Panc1 (cell line): ENCODE measurements around the gene RPL3. TPM values are rescaled to one million over a fixed set of nuclear protein-coding genes. Genes with fewer than 3 reads are reported as not detected.

Experiments used
- ATAC-seq: fragments of 200-7000 bp; cut with Tn5 transposase; 2 replicates; pipeline ENCODE4 v1.9.1; 2020; ENCODE audit warnings: mild to moderate bottlenecking, moderate library complexity
- BruUV-seq: library from RNA; stranded (reverse); fragments of 400-500 nt; replicated peaks from 2 replicates; lab custom pipeline; 2021; lab: Mats Ljungman, UMichigan
- CTCF ChIA-PET: fragments of 300-600 bp; sonication (Branson Sonifier 250); formaldehyde crosslinking; loops from one replicate; lab custom pipeline; 2022; ENCODE audit warnings: antibody characterized with exemption; lab: Charles Lee
- POLR2A ChIA-PET: fragments of 300-600 bp; sonication (Branson Sonifier 250); formaldehyde crosslinking; loops from one replicate; lab custom pipeline; 2022; ENCODE audit warnings: antibody characterized with exemption; lab: Charles Lee
- DNase-seq: peaks from one replicate; pipeline ENCODE4 v3.0.0-alpha.2; 2010; ENCODE audit warnings: low read depth, low spot score
- H3K27ac ChIP-seq: 2 replicates; pipeline ENCODE4 v1.5.1; 2011; ENCODE audit warnings: mild to moderate bottlenecking, low read length, inconsistent platforms
- H3K27me3 ChIP-seq: fragments of 200-500 bp; sonication (Bioruptor generic); 2 replicates; pipeline ENCODE4 v1.6.0; 2014; ENCODE audit warnings: low read length, inconsistent platforms; ENCODE audit not compliant: control insufficient read depth, insufficient read depth
- H3K36me3 ChIP-seq: fragments of 200-500 bp; sonication (Bioruptor generic); 2 replicates; pipeline ENCODE4 v1.5.1; 2014; ENCODE audit warnings: inconsistent platforms, mild to moderate bottlenecking, low read length, moderate library complexity; ENCODE audit not compliant: control insufficient read depth, insufficient read depth
- H3K4me1 ChIP-seq: 2 replicates; pipeline ENCODE4 v1.5.1; 2011; ENCODE audit warnings: inconsistent platforms, mild to moderate bottlenecking, low read length, moderate library complexity; ENCODE audit not compliant: control insufficient read depth, insufficient read depth
- H3K4me3 ChIP-seq, 2 experiments: 2 replicates each; pipeline ENCODE4 v1.5.1; 2011 to 2012; ENCODE audit warnings: low read depth in 2 of 2, low read length in 2 of 2, mild to moderate bottlenecking in 2 of 2, inconsistent platforms in 1 of 2, moderate library complexity in 1 of 2
- H3K9me3 ChIP-seq: fragments of 200-500 bp; sonication (Bioruptor generic); 2 replicates; pipeline ENCODE4 v1.5.1; 2014; ENCODE audit warnings: low read depth, mild to moderate bottlenecking, inconsistent platforms, low read length, moderate library complexity; ENCODE audit not compliant: control insufficient read depth, insufficient read depth
- CTCF ChIP-seq: fragments of 450-650 bp; IDR thresholded peaks from 2 replicates; pipeline ENCODE4 v1.5.1; 2017; ENCODE audit warnings: mild to moderate bottlenecking
- POLR2AphosphoS5 ChIP-seq: IDR thresholded peaks from 2 replicates; pipeline ENCODE4 v1.6.1; 2012; ENCODE audit warnings: mild to moderate bottlenecking, low read depth, low read length, moderate library complexity
- REST ChIP-seq, 2 experiments: IDR thresholded peaks; 2 replicates each; pipeline ENCODE4 v1.6.1; 2011 to 2012; ENCODE audit warnings: low read depth in 2 of 2, control low read depth in 1 of 2, low read length in 1 of 2, mild to moderate bottlenecking in 1 of 2, moderate library complexity in 1 of 2; ENCODE audit not compliant: insufficient read depth in 1 of 2
- SIN3A ChIP-seq: IDR thresholded peaks from 2 replicates; pipeline ENCODE4 v1.6.1; 2012; ENCODE audit warnings: low read depth, mild to moderate bottlenecking, low read length, moderate library complexity, borderline replicate concordance; ENCODE audit not compliant: insufficient read depth
- TCF7L2 ChIP-seq: IDR thresholded peaks from 2 replicates; pipeline ENCODE4 v1.6.1; 2011; ENCODE audit warnings: mild to moderate bottlenecking, low read depth, low read length, inconsistent platforms
- in situ Hi-C: cut with HindIII; loops from 2 replicates; pipeline ENCODE4 v1.10.0; 2016; ENCODE audit warnings: low sequenced_read_pairs, low pct_unique_long_range_greater_than_20kb
- intact Hi-C: fragments of 100-400 bp; cut with micrococcal nuclease; formaldehyde crosslinking; loops from one replicate; pipeline ENCODE4 v1.10.0; 2022; ENCODE audit not compliant: unreplicated experiment
- total RNA-seq: library from RNA; stranded (reverse); gene quantifications from one replicate; pipeline ENCODE4 v1.2.1, GENCODE V29; 2021; ENCODE audit not compliant: unreplicated experiment

RPL3 gene
- total RNA-seq, 1 experiment from 2014 or later, result 885 TPM

DNA sequence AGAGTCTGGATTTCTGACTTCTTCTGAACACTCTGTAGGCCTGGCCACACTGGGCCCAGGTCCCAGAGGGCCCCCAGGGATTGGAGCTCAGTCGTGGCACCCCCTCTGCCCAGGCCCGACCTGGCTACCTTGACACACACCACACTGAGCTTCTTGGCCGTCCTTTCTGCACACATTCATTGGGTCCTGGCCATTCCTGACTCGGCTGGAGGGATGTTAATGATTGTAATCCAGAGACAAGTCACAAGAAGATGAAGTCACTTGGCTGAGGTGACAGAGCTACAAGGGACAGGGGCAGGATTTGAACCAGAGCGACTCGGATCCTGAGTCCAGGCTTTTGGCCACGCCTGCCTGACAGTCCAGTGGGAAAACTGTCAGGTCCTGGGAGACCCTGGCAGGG lies 50.8 kb downstream of the RPL3 start:
- ChIA-PET POLR2A (interaction anchor here (0.6 kb wide), 1 partner anchor 225 kb away, joined by 13 read pairs; no protein-coding TSS in a partner anchor), CTCF (no interaction called here)
- Histone ChIP-seq H3K27me3 (no peaks in the 10 kb centered on the region), H3K36me3 (no peaks in the 10 kb centered on the region), H3K27ac (peak overlapping the region; percentile 34; the same call in 1 of the 2 replicates), H3K4me3 (no peak overlapping the region), H3K4me1 (0 out of 2 replicates have a peak, but pooled peaks cover 2% of the 10 kb centered on the region), H3K9me3 (no peaks in the 10 kb centered on the region)
- DNase-seq (no peak), ATAC-seq (no peak)
- in situ Hi-C loops, result no loop called here
- TF ChIP-seq TCF7L2, result no peak
- TF ChIP-seq POLR2AphosphoS5, result no peak
- TF ChIP-seq CTCF, result no peak
- TF ChIP-seq REST (IDR thresholded peaks at IDR 0.05; ENCODE audit: insufficient read depth in 1 of 2, low read depth in 2 of 2, low read length in 1 of 2), result no peak
- no peak for TF ChIP-seq SIN3A
- BruUV-seq, result no TSS peak
- intact Hi-C loops, result no loop called here

DNA sequence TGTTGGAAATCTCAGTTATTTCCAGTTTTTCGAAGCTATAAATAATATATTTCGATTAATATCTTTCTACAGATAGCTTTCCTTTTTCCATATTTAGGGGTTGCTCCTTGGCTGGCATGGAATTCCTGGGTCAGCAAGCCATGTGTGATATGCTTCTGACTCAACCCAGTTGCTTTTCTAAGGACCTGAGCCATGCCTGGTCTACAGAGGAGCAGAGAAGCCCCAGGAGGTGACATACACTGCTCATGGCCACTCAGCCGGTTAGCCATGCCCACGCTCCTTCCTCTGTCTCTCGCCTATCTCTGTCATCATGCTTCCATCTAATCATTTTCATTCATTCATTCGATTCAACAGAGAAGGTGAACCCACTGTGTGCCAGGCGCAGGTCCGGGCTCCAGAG lies 51.4 kb downstream of the RPL3 start:
- in situ Hi-C loops, result no loop called here
- DNase-seq (no peak), ATAC-seq (no peak)
- Histone ChIP-seq H3K9me3 (no peaks in the 10 kb centered on the region), H3K4me3 (no peak overlapping the region), H3K27me3 (no peaks in the 10 kb centered on the region), H3K4me1 (0 out of 2 replicates have a peak, but pooled peaks cover 2% of the 10 kb centered on the region), H3K36me3 (no peaks in the 10 kb centered on the region), H3K27ac (no peak overlapping the region)
- BruUV-seq, result no TSS peak
- TF ChIP-seq REST (IDR thresholded peaks at IDR 0.05; ENCODE audit: insufficient read depth in 1 of 2, low read depth in 2 of 2, low read length in 1 of 2), result no peak
- TF ChIP-seq TCF7L2, result no peak
- POLR2A ChIA-PET, result no interaction called here
- intact Hi-C loops, result no loop called here
- CTCF ChIA-PET, result no interaction called here
